ES-I3 (cell line): ENCODE results near the gene IQCK.

Source experiments
- H3K36me3 ChIP-seq: 2 replicates; pipeline ENCODE4 v1.6.1; 2013; ENCODE audit warnings: mild to moderate bottlenecking, low read length, control low read depth, moderate library complexity; ENCODE audit not compliant: insufficient read depth
- H3K4me1 ChIP-seq: 2 replicates; pipeline ENCODE4 v1.6.1; 2013; ENCODE audit warnings: mild to moderate bottlenecking, control low read depth, low read length; ENCODE audit not compliant: insufficient read depth
- H3K9ac ChIP-seq: 2 replicates; pipeline ENCODE4 v1.6.1; 2013; ENCODE audit warnings: low read depth, mild to moderate bottlenecking, low read length, moderate library complexity
- H3K9me3 ChIP-seq: 2 replicates; pipeline ENCODE4 v1.6.1; 2013; ENCODE audit warnings: mild to moderate bottlenecking, low read length, moderate library complexity; ENCODE audit not compliant: control insufficient read depth, insufficient read depth

IQCK gene

DNA sequence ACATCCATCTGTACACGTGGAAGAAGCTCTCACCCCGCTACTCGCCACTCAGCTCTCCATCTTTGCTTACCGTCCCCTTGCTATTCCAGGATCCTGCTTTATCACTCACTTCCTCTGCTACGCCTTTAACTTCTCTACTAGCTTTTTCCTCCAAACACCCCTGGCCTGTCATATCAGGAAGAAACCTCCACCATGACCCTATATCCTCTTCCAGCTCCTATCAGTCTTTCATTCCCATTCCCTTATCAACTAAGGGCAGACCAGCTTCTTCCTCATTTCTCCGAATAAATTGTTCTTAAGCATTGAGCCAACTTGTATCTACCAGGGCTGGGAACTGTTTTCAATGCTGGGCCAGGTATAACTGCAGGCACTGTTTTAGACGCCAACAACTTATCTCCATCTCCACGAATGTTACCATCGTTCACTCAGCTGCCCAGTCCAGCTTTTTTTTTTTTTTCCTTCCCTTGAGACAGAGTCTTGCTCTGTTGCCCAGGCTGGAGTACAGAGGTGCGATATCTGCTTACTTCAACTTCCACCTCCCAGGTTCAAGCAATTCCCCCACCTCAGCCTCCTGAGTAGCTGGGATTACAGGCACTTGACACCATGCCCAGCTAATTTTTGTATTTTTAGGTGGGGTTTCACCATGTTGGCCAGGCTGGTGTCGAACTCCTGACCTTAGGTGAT lies 4.3 kb downstream of the IQCK start:
- Histone ChIP-seq H3K9me3 (no peaks in the 10 kb centered on the region), H3K36me3 (no peaks in the 10 kb centered on the region), H3K9ac (no peak overlapping the region), H3K4me1 (peaks cover 5% of the 10 kb centered on the region)

- Histone ChIP-seq H3K9me3 (no peaks in the 10 kb centered on the region), H3K36me3 (no peaks in the 10 kb centered on the region), H3K4me1 (peaks cover 5% of the 10 kb centered on the region), H3K9ac (no peak overlapping the region)
Measured at GRCh38 chr16:19722981-19723380, 4.9 kb downstream of the IQCK start.

GRCh38 chr16:19728636-19728965 lies 10.5 kb downstream of the IQCK start:
- H3K36me3 ChIP-seq = no peaks in the 10 kb centered on the region

DNA sequence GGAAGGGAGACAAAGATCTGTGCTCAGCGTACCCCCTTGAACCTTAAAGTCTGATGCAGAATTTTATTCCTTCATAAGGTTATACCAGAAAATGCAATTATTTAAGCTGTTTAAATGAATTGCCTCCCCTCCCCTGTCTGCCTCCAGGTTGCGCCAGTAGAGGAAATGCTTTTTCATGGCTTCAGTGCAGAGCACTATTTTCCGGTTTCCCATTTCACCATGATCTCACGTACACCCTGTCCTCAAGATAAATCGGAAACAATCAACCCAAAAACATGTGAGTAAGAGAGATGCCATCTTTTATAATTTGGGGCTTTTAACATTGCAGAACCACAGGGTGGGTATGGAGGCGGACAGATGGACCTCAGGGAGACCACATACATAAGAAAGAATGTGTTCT lies 15.5 kb downstream of the IQCK start:
- Histone ChIP-seq H3K9me3 (no peaks in the 10 kb centered on the region; the same call in 1 of the 2 replicates), H3K9ac (no peak overlapping the region), H3K4me1 (no peaks in the 10 kb centered on the region), H3K36me3 (no peaks in the 10 kb centered on the region)

More at GRCh38 chr16:19728636-19728965, 10.5 kb downstream of the IQCK start:
- no peaks in the 10 kb centered on the region; the same call in 1 of the 2 replicates for H3K9me3 ChIP-seq
- H3K9ac ChIP-seq = no peak overlapping the region
- no peaks in the 10 kb centered on the region for H3K4me1 ChIP-seq

GRCh38 chr16:19735074-19735867 lies 17.2 kb downstream of the IQCK start:
- no peaks in the 10 kb centered on the region; the same call in 1 of the 2 replicates for H3K36me3 ChIP-seq
- no peaks in the 10 kb centered on the region for H3K4me1 ChIP-seq
- H3K9ac ChIP-seq = no peak overlapping the region
- H3K9me3 ChIP-seq = no peaks in the 10 kb centered on the region; the same call in 1 of the 2 replicates

- Histone ChIP-seq H3K36me3 (no peaks in the 10 kb centered on the region; the same call in 1 of the 2 replicates), H3K9me3 (no peaks in the 10 kb centered on the region), H3K4me1 (no peaks in the 10 kb centered on the region), H3K9ac (no peak overlapping the region)
Measured at GRCh38 chr16:19737306-19738038, 19.4 kb downstream of the IQCK start.

GRCh38 chr16:19741354-19741753 lies 23.3 kb downstream of the IQCK start:
- Histone ChIP-seq H3K4me1 (peaks cover 5% of the 10 kb centered on the region; the same call in 1 of the 2 replicates), H3K9ac (no peak overlapping the region), H3K36me3 (no peaks in the 10 kb centered on the region; the same call in 1 of the 2 replicates), H3K9me3 (no peaks in the 10 kb centered on the region)

DNA sequence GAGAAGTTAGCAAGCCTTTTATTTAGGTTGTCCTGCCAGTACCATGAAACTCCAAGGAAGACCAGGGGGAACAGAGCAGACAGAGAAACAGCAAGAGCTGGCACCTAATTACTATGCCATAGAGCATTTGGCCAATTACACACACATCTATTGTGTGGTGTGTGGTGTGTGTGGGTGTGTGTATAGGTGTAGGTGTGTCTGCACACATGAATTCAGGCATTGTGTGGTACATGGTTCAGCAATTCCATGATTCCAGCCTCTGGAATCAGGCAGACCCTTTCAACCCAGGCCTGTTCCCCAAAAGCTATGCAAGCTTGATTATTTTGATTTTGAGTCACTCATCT lies 25.7 kb downstream of the IQCK start:
- H3K36me3 ChIP-seq = no peaks in the 10 kb centered on the region; the same call in 1 of the 2 replicates
- no peaks in the 10 kb centered on the region for H3K9me3 ChIP-seq
- H3K9ac ChIP-seq = no peak overlapping the region
- H3K4me1 ChIP-seq = peaks cover 5% of the 10 kb centered on the region; the same call in 1 of the 2 replicates

DNA sequence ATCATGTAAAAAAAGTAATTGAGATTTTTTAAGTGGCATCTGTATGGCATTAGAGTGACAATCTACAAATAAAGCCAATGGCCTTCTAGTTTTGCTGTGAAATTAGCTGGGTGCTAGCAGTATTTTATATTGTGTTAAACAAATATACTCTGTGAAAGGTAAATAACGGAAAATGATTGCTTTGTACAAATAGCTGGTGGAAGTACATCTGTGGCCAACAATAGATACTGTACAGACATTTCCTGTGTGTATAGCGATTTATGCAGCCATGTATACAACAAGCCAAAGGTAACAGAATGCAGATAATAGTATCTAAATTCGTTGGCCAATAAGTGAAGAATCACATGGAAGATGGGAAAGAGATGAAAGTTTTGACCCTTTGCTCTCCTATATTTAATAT lies 26.6 kb downstream of the IQCK start:
- H3K4me1 ChIP-seq = peaks cover 5% of the 10 kb centered on the region; the same call in 1 of the 2 replicates
- no peaks in the 10 kb centered on the region for H3K9me3 ChIP-seq
- no peaks in the 10 kb centered on the region; the same call in 1 of the 2 replicates for H3K36me3 ChIP-seq
- no peak overlapping the region for H3K9ac ChIP-seq

GRCh38 chr16:19745286-19746010 lies 27.4 kb downstream of the IQCK start:
- Histone ChIP-seq H3K9me3 (no peaks in the 10 kb centered on the region), H3K9ac (no peak overlapping the region), H3K36me3 (no peaks in the 10 kb centered on the region), H3K4me1 (peaks cover 5% of the 10 kb centered on the region; the same call in 1 of the 2 replicates)

- H3K9ac ChIP-seq = no peak overlapping the region
- no peaks in the 10 kb centered on the region for H3K9me3 ChIP-seq
- H3K36me3 ChIP-seq = no peaks in the 10 kb centered on the region
- H3K4me1 ChIP-seq = peaks cover 5% of the 10 kb centered on the region; the same call in 1 of the 2 replicates
Measured at GRCh38 chr16:19746561-19746960, 28.5 kb downstream of the IQCK start.

GRCh38 chr16:19748389-19749168 lies 30.5 kb downstream of the IQCK start:
- peaks cover 5% of the 10 kb centered on the region; the same call in 1 of the 2 replicates for H3K4me1 ChIP-seq
- no peaks in the 10 kb centered on the region for H3K9me3 ChIP-seq
- no peaks in the 10 kb centered on the region for H3K36me3 ChIP-seq
- H3K9ac ChIP-seq = no peak overlapping the region

DNA sequence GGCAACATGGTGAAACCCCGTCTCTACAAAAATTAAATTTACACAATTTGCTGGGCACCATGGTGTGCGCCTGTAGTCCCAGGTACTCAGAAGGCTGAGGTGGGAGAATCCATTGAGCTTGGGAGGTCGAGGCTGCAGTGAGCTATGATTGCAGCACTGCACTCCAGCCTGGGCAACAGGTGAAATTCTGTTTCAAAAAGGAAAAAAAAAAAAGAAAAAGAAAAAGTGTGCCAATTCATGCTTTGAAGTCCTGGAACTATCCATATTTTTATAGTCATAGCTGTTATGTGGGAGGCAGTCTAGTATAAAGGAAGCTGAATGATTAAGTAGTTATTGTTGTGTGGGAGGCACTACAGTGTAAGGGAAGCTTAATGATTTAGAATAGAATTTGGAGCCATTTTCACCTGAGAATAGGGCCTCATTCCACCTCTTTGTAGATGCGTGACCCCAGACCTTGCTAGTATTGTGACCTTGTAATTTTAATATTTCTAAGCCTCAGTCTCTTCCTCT lies 31.6 kb downstream of the IQCK start:
- H3K36me3 ChIP-seq = no peaks in the 10 kb centered on the region
- H3K9ac ChIP-seq = no peak overlapping the region
- H3K9me3 ChIP-seq = no peaks in the 10 kb centered on the region
- H3K4me1 ChIP-seq = peaks cover 5% of the 10 kb centered on the region; the same call in 1 of the 2 replicates
